HepG2 (cell line): ENCODE results near the gene OSBPL2. TPM values are rescaled to one million over a fixed set of nuclear protein-coding genes. Genes with fewer than 3 reads are reported as not detected.

Experiments
- CCDC6 ChIP-seq: sonication (generic); formaldehyde crosslinking; IDR thresholded peaks from 2 replicates; pipeline ENCODE4 v1.8.1; 2022; ENCODE audit warnings: mild to moderate bottlenecking, missing genetic modification reagents, moderate library complexity
- CHCHD3 ChIP-seq: sonication (generic); formaldehyde crosslinking; IDR thresholded peaks from 2 replicates; pipeline ENCODE4 v1.8.0; 2022; ENCODE audit warnings: mild to moderate bottlenecking, missing genetic modification reagents, moderate library complexity
- DBP ChIP-seq: sonication (generic); formaldehyde crosslinking; IDR thresholded peaks from 2 replicates; pipeline ENCODE4 v1.4.0; 2020; ENCODE audit warnings: missing genetic modification reagents; ENCODE audit errors: not compliant biosample characterization
- ETS1 ChIP-seq: sonication (generic); formaldehyde crosslinking; IDR thresholded peaks from 2 replicates; pipeline ENCODE4 v1.4.0; 2020; ENCODE audit warnings: missing genetic modification reagents
- FOSL2 ChIP-seq: sonication (generic); formaldehyde crosslinking; IDR thresholded peaks from 2 replicates; pipeline ENCODE4 v1.4.0; 2020; ENCODE audit warnings: missing genetic modification reagents
- GTF2F1 ChIP-seq: fragments of 150-350 bp; IDR thresholded peaks from 2 replicates; pipeline ENCODE4 v1.6.1; 2014; ENCODE audit warnings: low read length
- HDAC2 ChIP-seq: sonication (generic); formaldehyde crosslinking; IDR thresholded peaks from 2 replicates; pipeline ENCODE4 v1.4.0; 2020; ENCODE audit warnings: missing genetic modification reagents
- HNF4A ChIP-seq: sonication (generic); formaldehyde crosslinking; IDR thresholded peaks from 2 replicates; pipeline ENCODE4 v1.4.0; 2020; ENCODE audit warnings: missing genetic modification reagents
- JUNB ChIP-seq: sonication (generic); formaldehyde crosslinking; IDR thresholded peaks from 2 replicates; pipeline ENCODE4 v1.8.0; 2022; ENCODE audit warnings: missing genetic modification reagents, mild to moderate bottlenecking, borderline replicate concordance
- KDM4B ChIP-seq: sonication (generic); formaldehyde crosslinking; IDR thresholded peaks from 2 replicates; pipeline ENCODE4 v1.4.0; 2020; ENCODE audit warnings: missing genetic modification reagents
- MLLT10 ChIP-seq: sonication (generic); formaldehyde crosslinking; IDR thresholded peaks from 2 replicates; pipeline ENCODE4 v1.4.0; 2020; ENCODE audit warnings: missing genetic modification reagents
- MTA1 ChIP-seq: sonication (generic); formaldehyde crosslinking; IDR thresholded peaks from 2 replicates; pipeline ENCODE4 v1.4.0; 2020; ENCODE audit warnings: missing genetic modification reagents, mild to moderate bottlenecking, borderline replicate concordance
- NONO ChIP-seq, 2 experiments: fragments of 450-650 bp in 1 of 2; sonication (generic) in 1 of 2; formaldehyde crosslinking in 1 of 2; IDR thresholded peaks in 1 of 2; conservative IDR thresholded peaks in 1 of 2; 2 replicates each; pipeline versions ENCODE4 v1.6.1 to v1.8.0; 2017 to 2022; ENCODE audit warnings: mild to moderate bottlenecking in 1 of 2, missing genetic modification reagents in 1 of 2, moderate library complexity in 1 of 2
- RXRB ChIP-seq: IDR thresholded peaks from 2 replicates; pipeline ENCODE4 v1.6.1; 2016; ENCODE audit warnings: borderline replicate concordance, missing genetic modification reagents, missing compliant biosample characterization
- SMYD3 ChIP-seq: sonication (generic); formaldehyde crosslinking; IDR thresholded peaks from 2 replicates; pipeline ENCODE4 v1.8.1; 2023; ENCODE audit warnings: mild to moderate bottlenecking, missing genetic modification reagents
- ZBTB42 ChIP-seq: sonication (generic); formaldehyde crosslinking; IDR thresholded peaks from 2 replicates; pipeline ENCODE4 v1.5.0; 2020; ENCODE audit warnings: mild to moderate bottlenecking, missing genetic modification reagents
- ZFAT ChIP-seq: sonication (generic); formaldehyde crosslinking; conservative IDR thresholded peaks from 2 replicates; pipeline ENCODE4 v1.8.1; 2023; ENCODE audit warnings: missing genetic modification reagents, inconsistent platforms
- ZFP36 ChIP-seq: fragments of 150-350 bp; IDR thresholded peaks from 2 replicates; pipeline ENCODE4 v1.6.1; 2018; ENCODE audit warnings: borderline replicate concordance, low read length, low read depth; ENCODE audit not compliant: partially characterized antibody
- ZKSCAN1 ChIP-seq: fragments of 150-350 bp; IDR thresholded peaks from 2 replicates; pipeline ENCODE4 v1.6.1; 2014; ENCODE audit warnings: low read length
- ZKSCAN8 ChIP-seq: IDR thresholded peaks from 2 replicates; pipeline ENCODE4 v1.6.1; 2016; ENCODE audit warnings: borderline replicate concordance, missing genetic modification reagents, missing compliant biosample characterization
- ZNF20 ChIP-seq: sonication (generic); formaldehyde crosslinking; IDR thresholded peaks from 2 replicates; pipeline ENCODE4 v1.4.0; 2020; ENCODE audit warnings: mild to moderate bottlenecking, moderate library complexity, missing genetic modification reagents
- ZNF441 ChIP-seq: sonication (generic); formaldehyde crosslinking; IDR thresholded peaks from 2 replicates; pipeline ENCODE4 v1.7.0; 2021; ENCODE audit warnings: missing genetic modification reagents, borderline replicate concordance
- ZNF547 ChIP-seq: sonication (generic); formaldehyde crosslinking; IDR thresholded peaks from 2 replicates; pipeline ENCODE4 v1.5.1; 2020; ENCODE audit warnings: mild to moderate bottlenecking, missing genetic modification reagents
- ZNF574 ChIP-seq: sonication (generic); formaldehyde crosslinking; IDR thresholded peaks from 2 replicates; pipeline ENCODE4 v1.4.0; 2020; ENCODE audit warnings: missing genetic modification reagents
- ZNF616 ChIP-seq: sonication (generic); formaldehyde crosslinking; IDR thresholded peaks from 2 replicates; pipeline ENCODE4 v1.5.0; 2020; ENCODE audit warnings: low read depth, mild to moderate bottlenecking, missing genetic modification reagents
- ZNF644 ChIP-seq: IDR thresholded peaks from 2 replicates; pipeline ENCODE4 v1.6.1; 2016; ENCODE audit warnings: low read depth
- ZNF777 ChIP-seq: sonication (generic); formaldehyde crosslinking; IDR thresholded peaks from 2 replicates; pipeline ENCODE4 v1.4.0; 2020; ENCODE audit warnings: missing genetic modification reagents
- polyA plus RNA-seq, 8 experiments: library from polyadenylated mRNA; depleted of rRNA in 3 of 8; stranded (reverse) in 7 of 8; unstranded in 1 of 8; fragments of >200 nt; fragmentation: Illumina TruSeq in 4 of 8; extraction: Trizol in 4 of 8; gene quantifications; 2 replicates each; pipeline versions ENCODE4 v1.2.1 to v1.2.3, GENCODE V29; 2011 to 2016; ENCODE audit warnings: low read depth in 4 of 8, missing spikeins in 1 of 8, mixed read lengths in 1 of 8; ENCODE audit not compliant: insufficient read depth in 1 of 8
- total RNA-seq, 5 experiments: library from RNA; depleted of rRNA; stranded (reverse); fragments of >200 nt; fragmentation: Illumina TruSeq; extraction: Trizol; gene quantifications; 2 replicates each; pipeline ENCODE4 v1.2.3, GENCODE V29; 2016; ENCODE audit warnings: low read depth in 1 of 5

The OSBPL2 gene
- total and polyA plus RNA-seq, 2 of the 13 experiments (the other 11 are each of a cell fraction or from before 2014, with no cell fraction given): 18.5 to 37.4 TPM

GRCh38 chr20:62237801-62238568, at the start of gene OSBPL2 (continued):
- TF ChIP-seq ETS1 (CRISPR knock-in tag): no peak
- no peak for TF ChIP-seq GTF2F1
- TF ChIP-seq ZFAT: no peak
- TF ChIP-seq ZNF441 (CRISPR knock-in tag): 0 out of 2 replicates have a peak, but pooled peaks have one; percentile 46
- TF ChIP-seq ZKSCAN8 (CRISPR knock-in tag): 0 out of 2 replicates have a peak, but pooled peaks have one; percentile 28
- no peak for TF ChIP-seq MLLT10 (CRISPR knock-in tag)
- no peak for TF ChIP-seq ZFP36
- TF ChIP-seq ZNF616 (CRISPR knock-in tag): peak; percentile 19; the same call in 1 of the 2 replicates
- peak; percentile 81 for TF ChIP-seq HDAC2 (CRISPR knock-in tag)
- TF ChIP-seq HNF4A (CRISPR knock-in tag): no peak
- no peak for TF ChIP-seq SMYD3 (CRISPR knock-in tag)
- TF ChIP-seq RXRB (CRISPR knock-in tag): peak; percentile 44; the same call in 1 of the 2 replicates
- no peak for TF ChIP-seq NONO (IDR thresholded peaks at IDR 0.05)
- TF ChIP-seq NONO (CRISPR knock-in tag; conservative IDR thresholded peaks at IDR 0.05): no peak; the same call in 1 of the 2 replicates
- no peak for TF ChIP-seq ZBTB42
- TF ChIP-seq ZNF574 (CRISPR knock-in tag): peak; percentile 63
- peak; percentile 15; the same call in 1 of the 2 replicates for TF ChIP-seq ZNF777
- no peak for TF ChIP-seq ZKSCAN1
- TF ChIP-seq MTA1 (CRISPR knock-in tag): no peak
- peak; percentile 74; the same call in 1 of the 2 replicates for TF ChIP-seq ZNF547 (CRISPR knock-in tag)
- TF ChIP-seq DBP (CRISPR knock-in tag): no peak
- TF ChIP-seq KDM4B (CRISPR knock-in tag): no peak
- TF ChIP-seq CHCHD3 (CRISPR knock-in tag): no peak; the same call in 1 of the 2 replicates
- no peak for TF ChIP-seq ZNF20 (CRISPR knock-in tag)
- peak; percentile 90 for TF ChIP-seq FOSL2 (CRISPR knock-in tag)
- no peak for TF ChIP-seq CCDC6 (CRISPR knock-in tag)
- no peak for TF ChIP-seq JUNB (CRISPR knock-in tag)
- TF ChIP-seq ZNF644: no peak
